GM19467 (cell line): ENCODE results near the gene TEFM.
"Not testable (repeated sequence)": the region's sequence is repeated elsewhere in the genome, so short reads cannot be mapped to it uniquely, and the experiment has no call there.

ENCODE experiments used
- ATAC-seq: cut with Tn5 transposase; IDR thresholded peaks from one replicate; pipeline ENCODE4 v1.9.1; 2021; ENCODE audit warnings: mild to moderate bottlenecking, moderate library complexity; ENCODE audit not compliant: unreplicated experiment

The TEFM gene

GRCh38 chr17:30906101-30906911 lies at the start of gene TEFM:
Gene TEFM, minus strand, starts transcription at chr17:30906238. Its CDS starts 40 bp downstream, at chr17:30906198.
- ATAC-seq = peak; percentile 69

GRCh38 chr17:30954046-30954830 lies 48.2 kb upstream of the TEFM start:
- ATAC-seq = no peak

GRCh38 chr17:30952638-30953393 lies 46.8 kb upstream of the TEFM start:
- ATAC-seq = no peak

- ATAC-seq = no peak
These were observed 44.8 kb upstream of the TEFM start for GRCh38 chr17:30950669-30951399.

GRCh38 chr17:30950189-30950588 lies 44.2 kb upstream of the TEFM start:
- ATAC-seq = no peak

GRCh38 chr17:30947796-30948195 lies 41.8 kb upstream of the TEFM start:
- ATAC-seq = no peak

- no peak for ATAC-seq
These were observed 36.5 kb upstream of the TEFM start for GRCh38 chr17:30942308-30943079.

GRCh38 chr17:30939051-30939689 lies 33.1 kb upstream of the TEFM start:
- ATAC-seq = no peak

GRCh38 chr17:30933966-30934365 lies 27.9 kb upstream of the TEFM start:
- no peak for ATAC-seq

GRCh38 chr17:30931582-30931981 lies 25.5 kb upstream of the TEFM start:
- ATAC-seq = not testable (repeated sequence)

- ATAC-seq = no peak
These were observed 24.5 kb upstream of the TEFM start for GRCh38 chr17:30930495-30930894.

GRCh38 chr17:30929861-30930260 lies 23.8 kb upstream of the TEFM start:
- not testable (repeated sequence) for ATAC-seq

- ATAC-seq = no peak
These were observed 23.1 kb upstream of the TEFM start for GRCh38 chr17:30929081-30929633.

GRCh38 chr17:30928584-30928983 lies 22.5 kb upstream of the TEFM start:
- no peak for ATAC-seq

- no peak for ATAC-seq
These were observed 21.7 kb upstream of the TEFM start for GRCh38 chr17:30927756-30928155.

- no peak for ATAC-seq
These were observed 20.5 kb upstream of the TEFM start for GRCh38 chr17:30926516-30926915.

- ATAC-seq = no peak
These were observed 18.3 kb upstream of the TEFM start for GRCh38 chr17:30924341-30924740.

GRCh38 chr17:30922235-30923030 lies 16.4 kb upstream of the TEFM start:
- no peak for ATAC-seq
